Measurements from ENCODE around the gene CCDC122. TPM values are rescaled to one million over a fixed set of nuclear protein-coding genes. Genes with fewer than 3 reads are reported as not detected.

Gene CCDC122
- total and polyA plus RNA-seq, 10 of the 15 experiments (the other 5 are each of a cell fraction or from before 2014, with no cell fraction given): 1.0 to 4.5 (median 2.9) TPM; not detected in 1

- TF ChIP-seq BCL3 (IDR thresholded peaks at IDR 0.05; ENCODE audit: borderline replicate concordance, insufficient read depth, low read depth, low read length, poor library complexity, severe bottlenecking) (no peak), ZBTB11 (CRISPR knock-in tag; IDR thresholded peaks at IDR 0.05) (no peak), ZNF622 (IDR thresholded peaks at IDR 0.05) (no peak), IRF5 (IDR thresholded peaks at IDR 0.05; ENCODE audit: borderline replicate concordance) (no peak)
These were observed 43.8 kb downstream of the CCDC122 start (continued) for GRCh38 chr13:43835701-43836100.

GRCh38 chr13:43831088-43831487 is 48.5 kb downstream of the CCDC122 start:
- WGBS (ENCODE audit: insufficient coverage, insufficient replicate concordance, low lambda C conversion rate, missing lambda C conversion rate): 18% methylated on average over 2 of the region's 2 CpGs
- ATAC-seq: no peak
- H3K79me2 ChIP-seq (ENCODE audit: control insufficient read depth, insufficient read depth, low read length): no peaks in the 10 kb centered on the region
- H3K36me3 ChIP-seq (ENCODE audit: control insufficient read depth in 2 of 2, insufficient read depth in 2 of 2, low read length in 1 of 2): no peaks in the 10 kb centered on the region
- H3K9me3 ChIP-seq (replicated peaks; ENCODE audit: control insufficient read depth, insufficient read depth, low read length): no peaks in the 10 kb centered on the region
- TF ChIP-seq TCF3 (IDR thresholded peaks at IDR 0.05; ENCODE audit: borderline replicate concordance, insufficient read depth, low read depth, low read length) (no peak), SREBF1 (IDR thresholded peaks at IDR 0.05; ENCODE audit: low read length) (no peak), POLR2A (IDR thresholded peaks at IDR 0.05; ENCODE audit: low read depth, low read length) (no peak)
- ChIA-PET POLR2A (no interaction called here), SMC1A (ENCODE audit: uncharacterized antibody, unreplicated experiment) (no interaction called here), RAD21 (ENCODE audit: unreplicated experiment) (no interaction called here), CTCF (interaction anchor here (1.2 kb wide), 1 partner anchor 76 kb away, joined by 3 read pairs; no protein-coding TSS in a partner anchor)
- no TSS peak for BruUV-seq (replicated peaks)
- in situ Hi-C loops (cut with MboI): no loop called here
- H3K4me2 ChIP-seq (ENCODE audit: control insufficient read depth, insufficient read depth): no peak overlapping the region
- intact Hi-C loops (cut with micrococcal nuclease; ENCODE audit: unreplicated experiment): no loop called here
- H2AFZ ChIP-seq (ENCODE audit: control insufficient read depth, low read depth, low read length): no peak overlapping the region
- no peak for FAIRE-seq
- no peak overlapping the region for H3K27ac ChIP-seq (ENCODE audit: control insufficient read depth, insufficient read depth)
- H4K20me1 ChIP-seq (ENCODE audit: control insufficient read depth, insufficient read depth): no peaks in the 10 kb centered on the region
- DNase-seq (ENCODE audit: low read depth, low spot score): no peak
- H3K27me3 ChIP-seq (replicated peaks in 1 of 2; ENCODE audit: control insufficient read depth in 2 of 2, insufficient read depth in 2 of 2, low read length in 1 of 2): no peaks in the 10 kb centered on the region
- no peak overlapping the region for H3K9ac ChIP-seq (ENCODE audit: control insufficient read depth, insufficient read depth, low read length)
- H3K4me1 ChIP-seq (ENCODE audit: control insufficient read depth, insufficient read depth, low read length): no peaks in the 10 kb centered on the region
- no peak overlapping the region for H3K4me3 ChIP-seq
